NCI-H2196 (cell line): ENCODE measurements around the gene TGFB2.

ENCODE experiments used
- DNase-seq: peaks from one replicate; lab custom pipeline; 2025; ENCODE audit not compliant: unreplicated experiment; lab: John Stamatoyannopoulos, UW

Gene TGFB2

GRCh38 chr1:218383681-218384080, 38.5 kb downstream of the TGFB2 start:
- DNase-seq = no peak

- DNase-seq = no peak
Measured at GRCh38 chr1:218384581-218384993, 39.5 kb downstream of the TGFB2 start.

DNA sequence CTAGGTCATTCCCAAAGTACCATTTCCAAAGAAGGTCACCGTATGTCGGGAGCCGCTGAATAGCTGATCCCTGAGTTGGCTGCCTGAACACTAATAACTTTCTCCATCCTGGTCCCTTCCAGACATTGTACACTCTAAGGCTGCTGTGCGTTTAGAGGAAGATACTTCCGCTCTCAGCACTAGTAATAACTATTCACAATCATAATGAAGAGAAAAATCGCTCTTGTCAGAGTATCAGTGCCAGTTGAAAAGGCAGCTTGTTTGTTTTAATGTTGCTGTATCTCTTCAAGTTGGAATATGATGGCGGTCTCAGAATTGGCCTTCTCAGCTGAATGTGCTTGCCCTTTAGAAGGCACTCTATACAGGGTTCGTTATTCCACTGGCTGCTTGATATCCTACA, 43.5 kb downstream of the TGFB2 start:
- no peak for DNase-seq

- DNase-seq = no peak
Measured at GRCh38 chr1:218390618-218391017, 45.5 kb downstream of the TGFB2 start.

DNA sequence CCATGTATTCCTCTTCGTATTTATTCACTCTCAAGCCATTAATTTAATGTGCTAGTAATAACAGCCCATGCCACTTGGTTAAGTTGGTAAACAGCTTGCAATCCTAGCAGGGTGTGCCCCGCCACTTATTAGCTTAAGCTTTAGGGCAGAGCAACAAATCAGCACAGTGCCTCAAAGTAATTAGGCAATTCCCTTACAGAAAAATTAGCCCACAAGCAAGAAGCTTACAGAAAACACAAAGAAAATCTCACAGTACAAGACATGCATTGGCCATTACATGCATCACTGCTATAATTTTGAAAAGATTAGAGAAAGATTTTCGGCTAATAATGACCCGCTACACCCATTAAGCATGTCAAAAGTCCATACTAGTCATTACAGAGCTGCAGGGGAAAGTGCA, 47.6 kb downstream of the TGFB2 start:
- no peak for DNase-seq

GRCh38 chr1:218394416-218394815, 49.3 kb downstream of the TGFB2 start:
- DNase-seq = peak; percentile 51

DNA sequence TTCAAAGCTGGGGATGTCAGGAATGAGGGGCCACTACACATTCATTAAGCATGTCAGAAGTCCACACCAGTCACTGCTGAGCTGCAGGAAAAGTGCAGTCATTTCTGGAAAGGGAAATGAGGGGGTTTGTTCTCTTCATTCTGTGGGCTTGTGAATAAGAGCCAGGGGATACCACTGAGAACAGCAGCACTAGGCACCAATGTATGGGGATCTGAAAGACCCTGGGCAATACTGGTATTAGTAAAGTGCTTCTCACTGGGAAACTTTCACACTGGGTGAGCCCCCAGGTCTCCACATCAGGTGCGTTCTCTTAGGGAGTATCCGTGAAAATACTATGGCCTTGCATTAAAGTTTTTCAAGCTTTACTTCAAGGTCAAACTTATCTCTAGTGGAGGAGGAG, 49.9 kb downstream of the TGFB2 start:
- no peak for DNase-seq

- no peak for DNase-seq
Measured at GRCh38 chr1:218395916-218396315, 50.8 kb downstream of the TGFB2 start.

DNA sequence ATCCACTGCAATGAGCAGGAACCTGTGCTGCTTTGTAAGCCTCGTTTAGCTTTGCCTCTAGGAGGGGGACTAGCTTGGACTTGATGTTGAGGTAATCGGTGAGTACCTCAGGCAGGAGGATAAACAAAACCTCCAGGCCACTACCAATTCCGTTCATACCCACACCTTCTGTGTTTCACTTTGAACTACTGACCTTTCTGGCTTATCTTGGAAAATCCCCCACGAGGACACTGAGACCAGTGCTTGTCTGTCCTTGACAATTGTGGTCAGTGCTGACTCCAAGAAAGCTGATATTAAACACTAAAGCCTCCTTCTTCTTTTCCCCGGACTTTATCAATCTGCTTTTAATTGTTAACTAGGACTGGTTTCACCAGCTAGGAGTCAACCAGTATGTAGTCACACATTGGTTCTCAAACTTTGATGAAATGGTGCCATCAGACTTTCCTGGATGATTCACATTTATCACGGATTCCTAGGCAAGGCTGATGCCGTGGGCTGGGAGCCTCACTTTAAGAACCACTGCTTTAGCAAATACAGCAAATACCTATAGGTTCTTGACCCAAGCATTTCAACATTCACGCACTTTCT, 52.7 kb downstream of the TGFB2 start:
- DNase-seq = no peak

DNA sequence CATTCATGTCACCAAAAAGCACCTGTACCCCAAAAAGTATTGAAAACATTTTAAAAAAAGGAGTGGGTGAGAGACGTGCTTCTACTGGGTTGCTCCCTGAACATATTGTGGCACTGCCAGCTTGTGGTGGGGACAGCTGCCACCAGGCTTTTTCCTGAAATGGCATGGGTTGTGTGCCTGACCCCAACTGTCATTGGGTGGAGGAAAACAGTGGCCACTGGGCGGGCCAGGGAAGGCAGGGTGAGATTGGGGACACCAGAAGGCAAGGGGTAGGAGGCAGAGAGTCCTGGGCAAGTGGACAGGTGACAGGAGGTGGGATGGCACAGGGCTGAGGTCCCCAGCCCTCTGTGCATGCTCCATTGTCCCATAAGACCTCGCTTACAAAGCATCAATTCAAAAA, 55.5 kb downstream of the TGFB2 start:
- no peak for DNase-seq

GRCh38 chr1:218401441-218401997, 56.4 kb downstream of the TGFB2 start:
- no peak for DNase-seq

GRCh38 chr1:218401998-218402785, 57.1 kb downstream of the TGFB2 start:
- no peak for DNase-seq

DNA sequence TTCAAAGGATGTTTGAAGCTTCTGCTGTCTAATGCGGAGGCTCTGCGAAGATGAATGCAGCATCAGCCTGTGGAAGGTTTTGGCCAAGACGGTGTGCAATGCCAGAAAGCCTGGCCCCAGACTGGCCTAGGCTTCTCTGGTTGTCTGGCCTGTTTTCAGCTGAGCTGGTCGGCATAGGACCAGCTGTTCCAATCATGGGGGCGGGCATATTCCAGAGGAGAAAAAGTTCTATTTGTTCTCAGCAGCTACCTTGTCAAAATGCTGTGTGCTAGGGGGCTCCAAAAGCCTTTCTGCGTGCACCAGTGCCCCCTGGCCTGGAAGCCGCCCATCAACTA, 57.6 kb downstream of the TGFB2 start:
- no peak for DNase-seq

GRCh38 chr1:218403300-218403699, 58.2 kb downstream of the TGFB2 start:
- no peak for DNase-seq

- no peak for DNase-seq
Measured at GRCh38 chr1:218407630-218408029, 62.5 kb downstream of the TGFB2 start.

DNA sequence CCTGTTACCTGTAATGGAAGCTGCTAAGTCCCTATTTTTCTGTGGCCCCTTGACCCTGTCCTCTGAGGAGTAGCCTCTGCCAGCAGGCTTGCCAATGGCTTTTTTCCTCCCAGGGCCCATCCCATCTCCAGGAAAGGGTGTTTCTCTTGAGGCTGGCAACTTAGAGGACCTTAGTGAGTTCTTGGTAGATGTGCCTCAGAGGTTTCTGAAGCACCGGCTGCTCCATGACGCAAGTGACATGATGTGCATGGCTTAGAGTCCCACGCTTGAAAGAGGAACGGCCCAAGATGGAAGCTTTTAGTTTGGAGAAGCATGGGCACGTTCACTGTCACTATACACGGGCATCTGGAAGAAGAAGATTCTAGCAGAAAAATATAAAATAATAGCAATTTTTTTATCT, 63.0 kb downstream of the TGFB2 start:
- DNase-seq = no peak

GRCh38 chr1:218408942-218409341, 63.8 kb downstream of the TGFB2 start:
- no peak for DNase-seq

DNA sequence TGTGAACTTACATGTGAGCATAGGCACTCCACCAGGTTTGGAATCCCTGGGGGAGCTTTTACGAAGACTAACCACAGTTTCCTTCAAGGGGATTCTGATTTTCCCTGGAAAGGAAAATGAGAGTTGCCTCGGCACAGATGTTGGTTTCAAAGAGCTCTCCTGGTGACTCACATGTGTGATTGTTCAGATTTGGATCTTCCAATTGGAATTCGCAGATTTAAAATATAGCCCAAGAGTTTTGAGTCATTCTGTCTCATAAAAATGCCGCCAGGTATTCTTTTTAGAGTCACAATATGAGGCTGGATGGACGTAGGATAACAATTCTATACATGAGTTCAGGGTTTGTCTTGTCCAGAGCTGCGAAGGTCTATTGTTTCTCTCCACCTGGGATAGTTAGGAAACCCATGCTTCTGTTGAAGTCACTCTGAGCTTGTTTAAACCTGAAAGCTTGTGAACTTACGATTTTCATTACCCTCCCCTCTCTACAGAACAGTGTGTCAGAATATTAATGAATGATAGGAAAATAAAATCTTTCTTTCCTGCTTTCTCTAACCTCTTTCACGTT, 64.9 kb downstream of the TGFB2 start:
- no peak for DNase-seq

GRCh38 chr1:218411101-218411500, 66.0 kb downstream of the TGFB2 start:
- no peak for DNase-seq

GRCh38 chr1:218412171-218412570, 67.0 kb downstream of the TGFB2 start:
- no peak for DNase-seq

GRCh38 chr1:218413179-218413578, 68.0 kb downstream of the TGFB2 start:
- DNase-seq = no peak

DNA sequence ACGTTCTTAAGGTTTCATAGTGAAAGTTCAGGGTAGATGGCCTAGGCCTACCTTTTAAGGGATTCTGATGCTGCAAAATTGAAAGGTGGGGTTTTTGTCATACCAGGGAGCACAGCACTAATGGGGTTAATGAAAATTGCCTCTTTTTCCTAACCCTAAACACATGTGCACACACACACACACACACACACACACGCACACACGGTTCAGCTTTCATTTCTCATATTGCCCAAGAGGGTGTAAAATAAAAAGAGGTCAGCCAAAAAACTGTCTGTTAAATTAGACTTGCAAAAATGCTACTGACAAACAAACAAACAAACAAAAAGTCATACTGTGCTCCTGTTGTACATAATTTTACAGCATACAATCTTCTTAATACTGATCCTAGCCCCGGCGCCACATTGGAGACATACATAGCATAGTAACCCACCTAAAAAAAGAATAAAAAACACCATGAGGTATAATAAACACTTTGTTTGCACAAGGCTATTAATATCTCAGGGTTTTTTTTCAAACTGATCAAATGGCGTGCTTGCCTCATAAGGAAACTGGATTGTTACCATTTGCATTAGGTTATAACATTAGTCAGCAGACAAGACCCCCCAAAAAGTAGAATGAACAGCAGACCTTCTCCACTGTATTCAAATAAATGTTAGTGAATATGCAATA, 69.1 kb downstream of the TGFB2 start:
- DNase-seq = no peak
